IMR-90 (cell line): ENCODE results near the gene GABPB2. TPM values are rescaled to one million over a fixed set of nuclear protein-coding genes. Genes with fewer than 3 reads are reported as not detected.

Source experiments
- ATAC-seq: fragments of 200-7000 bp; cut with Tn5 transposase; 2 replicates; pipeline ENCODE4 v1.9.1; 2020; ENCODE audit warnings: low read depth, mild to moderate bottlenecking, moderate library complexity
- BruUV-seq: library from RNA; stranded (reverse); fragments of 400-500 nt; replicated peaks from 2 replicates; lab custom pipeline; 2021; lab: Mats Ljungman, UMichigan
- CTCF ChIA-PET: fragments of 300-600 bp; formaldehyde crosslinking; extraction: SDS; loops from one replicate; lab custom pipeline; 2021; ENCODE audit warnings: antibody characterized with exemption; lab: Yijun Ruan, JAX
- POLR2A ChIA-PET: fragments of 300-600 bp; sonication (Branson Sonifier 250); formaldehyde crosslinking; loops from one replicate; lab custom pipeline; 2022; ENCODE audit warnings: antibody characterized with exemption; ENCODE audit not compliant: unreplicated experiment; lab: Charles Lee
- DNase-seq: peaks from one replicate; pipeline ENCODE4 v3.0.0; 2013
- H2AFZ ChIP-seq: replicated peaks from 2 replicates; pipeline ENCODE3; 2013; ENCODE audit warnings: low read length, mild to moderate bottlenecking; ENCODE audit not compliant: poor library complexity
- H2AK5ac ChIP-seq: 2 replicates; pipeline ENCODE4 v1.6.1; 2013; ENCODE audit warnings: low read depth, low read length, inconsistent platforms
- H2AK9ac ChIP-seq: replicated peaks from 2 replicates; pipeline ENCODE3; 2013; ENCODE audit warnings: mild to moderate bottlenecking, low read depth, low read length, moderate library complexity; ENCODE audit not compliant: poor library complexity
- H2BK120ac ChIP-seq: 2 replicates; pipeline ENCODE4 v1.6.1; 2013; ENCODE audit warnings: low read depth, low read length, inconsistent platforms
- H2BK15ac ChIP-seq: 3 replicates; pipeline ENCODE4 v1.6.1; 2013; ENCODE audit warnings: low read depth, low read length, inconsistent platforms
- H2BK20ac ChIP-seq: 2 replicates; pipeline ENCODE4 v1.6.1; 2013; ENCODE audit warnings: low read depth, mild to moderate bottlenecking, inconsistent platforms, low read length, moderate library complexity
- H2BK5ac ChIP-seq: 2 replicates; pipeline ENCODE4 v1.6.1; 2013; ENCODE audit warnings: mild to moderate bottlenecking, low read depth, low read length, inconsistent platforms; ENCODE audit not compliant: poor library complexity, severe bottlenecking
- H3K14ac ChIP-seq: replicated peaks from 2 replicates; pipeline ENCODE4 v1.6.1; 2013; ENCODE audit warnings: low read depth, low read length, inconsistent platforms
- H3K18ac ChIP-seq: 2 replicates; pipeline ENCODE4 v1.6.1; 2013; ENCODE audit warnings: low read depth, low read length, control low read depth
- H3K23ac ChIP-seq: 2 replicates; pipeline ENCODE4 v1.6.1; 2013; ENCODE audit warnings: low read depth, low read length, inconsistent platforms
- H3K27ac ChIP-seq: 2 replicates; pipeline ENCODE4 v1.5.1; 2013; ENCODE audit warnings: mild to moderate bottlenecking, control low read depth, low read length; ENCODE audit not compliant: insufficient read depth
- H3K27me3 ChIP-seq: 2 replicates; pipeline ENCODE4 v1.6.1; 2013; ENCODE audit warnings: low read length; ENCODE audit not compliant: control insufficient read depth, insufficient read depth
- H3K36me3 ChIP-seq: 2 replicates; pipeline ENCODE4 v1.6.1; 2013; ENCODE audit warnings: low read length, mixed read lengths; ENCODE audit not compliant: control insufficient read depth, insufficient read depth
- H3K4ac ChIP-seq: 2 replicates; pipeline ENCODE4 v1.6.1; 2013; ENCODE audit warnings: low read depth, low read length, inconsistent platforms
- H3K4me1 ChIP-seq: 2 replicates; pipeline ENCODE4 v1.6.1; 2013; ENCODE audit warnings: low read length, mixed read lengths; ENCODE audit not compliant: control insufficient read depth, insufficient read depth
- H3K4me2 ChIP-seq: 2 replicates; pipeline ENCODE4 v1.6.1; 2013; ENCODE audit warnings: low read depth, mild to moderate bottlenecking, control low read depth, low read length, moderate library complexity
- H3K4me3 ChIP-seq: 2 replicates; pipeline ENCODE4 v1.5.1; 2013; ENCODE audit warnings: low read depth, mild to moderate bottlenecking, control low read depth, low read length, moderate library complexity; ENCODE audit not compliant: insufficient read depth
- H3K56ac ChIP-seq: 2 replicates; pipeline ENCODE4 v1.6.1; 2013; ENCODE audit warnings: low read length, inconsistent platforms; ENCODE audit not compliant: insufficient read depth; ENCODE audit errors: extremely low read depth
- H3K79me1 ChIP-seq, 2 experiments: 2 replicates each; pipeline ENCODE4 v1.6.1; 2013; ENCODE audit warnings: low read length in 2 of 2, inconsistent platforms in 1 of 2, low read depth in 1 of 2
- H3K9ac ChIP-seq: 2 replicates; pipeline ENCODE4 v1.6.1; 2013; ENCODE audit warnings: low read depth, low read length, control low read depth
- H3K9me1 ChIP-seq: 2 replicates; pipeline ENCODE4 v1.6.1; 2013; ENCODE audit warnings: low read length, inconsistent platforms; ENCODE audit not compliant: insufficient read depth
- H3K9me3 ChIP-seq: 2 replicates; pipeline ENCODE4 v1.6.1; 2013; ENCODE audit warnings: low read length; ENCODE audit not compliant: control insufficient read depth, insufficient read depth
- H4K20me1 ChIP-seq: 2 replicates; pipeline ENCODE4 v1.6.1; 2013; ENCODE audit warnings: low read length, inconsistent platforms; ENCODE audit not compliant: insufficient read depth
- H4K5ac ChIP-seq: 2 replicates; pipeline ENCODE4 v1.6.1; 2013; ENCODE audit warnings: mild to moderate bottlenecking, low read depth, low read length, control low read depth
- H4K8ac ChIP-seq, 2 experiments: 2 replicates each; pipeline ENCODE4 v1.6.1; 2013; ENCODE audit warnings: low read depth in 2 of 2, low read length in 2 of 2, control low read depth in 1 of 2, inconsistent platforms in 1 of 2
- H4K91ac ChIP-seq: 2 replicates; pipeline ENCODE4 v1.6.1; 2013; ENCODE audit warnings: low read depth, low read length, inconsistent platforms; ENCODE audit not compliant: insufficient read depth
- BHLHE40 ChIP-seq: fragments of 150-350 bp; IDR thresholded peaks from 2 replicates; pipeline ENCODE4 v1.6.1; 2016; ENCODE audit warnings: mild to moderate bottlenecking, low read depth, low read length
- CEBPB ChIP-seq: IDR thresholded peaks from 2 replicates; pipeline ENCODE4 v1.6.1; 2012; ENCODE audit warnings: low read depth, low read length, improper control_type of control experiment
- CHD1 ChIP-seq: IDR thresholded peaks from 2 replicates; pipeline ENCODE4 v1.6.1; 2012; ENCODE audit warnings: low read depth, low read length, improper control_type of control experiment
- FOS ChIP-seq: fragments of 150-350 bp; IDR thresholded peaks from 2 replicates; pipeline ENCODE4 v1.6.1; 2016; ENCODE audit warnings: low read depth, low read length
- MAFK ChIP-seq: IDR thresholded peaks from 2 replicates; pipeline ENCODE4 v1.6.1; 2012; ENCODE audit warnings: low read depth, low read length, improper control_type of control experiment
- MAZ ChIP-seq: IDR thresholded peaks from 2 replicates; pipeline ENCODE4 v1.6.1; 2012; ENCODE audit warnings: low read depth, mild to moderate bottlenecking, low read length, improper control_type of control experiment, moderate library complexity, borderline replicate concordance
- MXI1 ChIP-seq: IDR thresholded peaks from 2 replicates; pipeline ENCODE4 v1.6.1; 2012; ENCODE audit warnings: low read depth, mild to moderate bottlenecking, low read length, moderate library complexity, borderline replicate concordance
- NFE2L2 ChIP-seq: fragments of 150-350 bp; IDR thresholded peaks from 2 replicates; pipeline ENCODE4 v1.6.1; 2016; ENCODE audit warnings: low read depth, mild to moderate bottlenecking, low read length
- POLR2A ChIP-seq: IDR thresholded peaks from 2 replicates; pipeline ENCODE4 v1.6.1; 2012; ENCODE audit warnings: mild to moderate bottlenecking, low read depth, low read length
- RAD21 ChIP-seq: IDR thresholded peaks from 2 replicates; pipeline ENCODE4 v1.6.1; 2012; ENCODE audit warnings: low read length, improper control_type of control experiment
- RCOR1 ChIP-seq: IDR thresholded peaks from 2 replicates; pipeline ENCODE4 v1.6.1; 2012; ENCODE audit warnings: mild to moderate bottlenecking, low read length, improper control_type of control experiment; ENCODE audit not compliant: insufficient replicate concordance
- RFX5 ChIP-seq: IDR thresholded peaks from 2 replicates; pipeline ENCODE4 v1.8.0; 2012; ENCODE audit warnings: low read depth, mild to moderate bottlenecking, low read length, moderate library complexity
- SMC3 ChIP-seq: fragments of 150-350 bp; IDR thresholded peaks from 2 replicates; pipeline ENCODE4 v1.6.1; 2016; ENCODE audit warnings: low read depth, mild to moderate bottlenecking, antibody characterized with exemption, low read length, moderate library complexity
- WGBS, 2 experiments: methylation state at CpG; one replicate each; pipeline versions ENCODE4 v1.1.5 to v1.1.7; 2013; ENCODE audit warnings: missing lambda C conversion rate in 2 of 2; ENCODE audit not compliant: insufficient read length in 1 of 2; ENCODE audit errors: extremely low coverage in 2 of 2; 5-methylcytosine and 5-hydroxymethylcytosine counted together
- dilution Hi-C: fragments of 300-500 bp; cut with HindIII; formaldehyde crosslinking; loops from one replicate; pipeline ENCODE4 v1.14.3; 2018; ENCODE audit warnings: low sequenced_read_pairs; ENCODE audit not compliant: unreplicated experiment
- in situ Hi-C: fragments of 300-500 bp; cut with MboI; formaldehyde crosslinking; loops from 3 replicates; pipeline ENCODE4 v1.14.3; 2019; ENCODE audit warnings: low sequenced_read_pairs, inconsistent platforms, mixed read lengths
- intact Hi-C: fragments of 100-400 bp; cut with micrococcal nuclease; formaldehyde crosslinking; loops from 2 replicates; pipeline ENCODE4 v1.10.0; 2022
- polyA plus RNA-seq, 3 experiments: library from polyadenylated mRNA; depleted of rRNA; stranded (reverse); fragments of >200 nt; gene quantifications; 2 replicates each; pipeline ENCODE4 v1.2.3, GENCODE V29; 2012; ENCODE audit warnings: low replicate concordance in 1 of 3
- total RNA-seq: library from RNA; depleted of rRNA; stranded (reverse); fragments of >200 nt; gene quantifications from 2 replicates; pipeline ENCODE4 v1.2.3, GENCODE V29; 2012
- TF ChIP-seq, protein P1 (sequence below): fragments of 150-350 bp; IDR thresholded peaks from 2 replicates; pipeline ENCODE4 v1.6.1; 2017; ENCODE audit warnings: mild to moderate bottlenecking, antibody characterized with exemption, low read length, low read depth
- TF ChIP-seq, protein P2 (sequence below): fragments of 150-350 bp; IDR thresholded peaks from 2 replicates; pipeline ENCODE4 v1.6.1; 2016; ENCODE audit warnings: low read depth, mild to moderate bottlenecking, low read length, moderate library complexity, borderline replicate concordance
- TF ChIP-seq, protein P3 (sequence below): conservative IDR thresholded peaks from 2 replicates; pipeline ENCODE4 v1.5.1; 2012; ENCODE audit warnings: mild to moderate bottlenecking, low read depth, low read length, improper control_type of control experiment

GABPB2 gene
- total and polyA plus RNA-seq, 2 of the 4 experiments (the other 2 are of a cell fraction): 7.5 to 12.9 TPM

DNA sequence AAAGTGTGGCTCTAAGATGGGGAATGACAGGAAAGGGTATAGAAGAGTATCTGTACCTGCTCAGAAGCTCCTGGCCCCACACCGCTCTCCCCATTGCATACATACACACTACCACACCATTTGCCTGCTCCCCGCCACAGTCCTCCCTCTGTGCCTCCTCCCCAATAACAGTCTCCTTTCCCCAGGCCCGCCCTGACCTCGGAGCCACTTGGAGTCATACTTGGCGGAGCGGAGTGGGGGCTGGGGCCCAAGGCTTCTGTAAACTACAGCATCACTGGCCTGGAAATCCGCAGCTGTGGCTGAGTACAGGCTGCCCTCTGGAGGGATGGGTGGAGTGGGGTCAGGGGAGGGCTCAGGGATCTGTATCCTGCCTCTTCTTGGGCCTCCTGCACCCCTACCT, 67.2 kb downstream of the GABPB2 start:
- no peaks in the 10 kb centered on the region; the same call in 1 of the 2 replicates for H3K27me3 ChIP-seq
- no peak overlapping the region for H4K8ac ChIP-seq
- CTCF ChIA-PET: no interaction called here
- POLR2A ChIA-PET: no interaction called here
- in situ Hi-C loops (no loop called here), dilution Hi-C loops (no loop called here), intact Hi-C loops (no loop called here)
- no peak overlapping the region for H3K9ac ChIP-seq
- H3K9me3 ChIP-seq: no peaks in the 10 kb centered on the region
- H2BK15ac ChIP-seq: no peak overlapping the region
- H2AFZ ChIP-seq: no peak overlapping the region
- DNase-seq (no peak), ATAC-seq (no peak)
- no peaks in the 10 kb centered on the region for H3K79me1 ChIP-seq
- H3K4me3 ChIP-seq: no peak overlapping the region
- H4K5ac ChIP-seq: no peak overlapping the region
- H4K20me1 ChIP-seq: no peaks in the 10 kb centered on the region
- no peak overlapping the region for H3K18ac ChIP-seq
- H3K4me1 ChIP-seq: no peaks in the 10 kb centered on the region
- no peak overlapping the region for H4K91ac ChIP-seq
- H3K56ac ChIP-seq: no peak overlapping the region
- no CpG with 5 or more reads among the region's 7 CpGs for WGBS, 2 experiments
- H3K14ac ChIP-seq: no peak overlapping the region
- no peak overlapping the region for H2AK9ac ChIP-seq
- H3K4ac ChIP-seq: no peak overlapping the region
- H3K36me3 ChIP-seq: peaks cover 11% of the 10 kb centered on the region; the same call in 1 of the 2 replicates
- TF ChIP-seq CEBPB: no peak
- no peak for TF ChIP-seq FOS
- TF ChIP-seq, protein P1, sequence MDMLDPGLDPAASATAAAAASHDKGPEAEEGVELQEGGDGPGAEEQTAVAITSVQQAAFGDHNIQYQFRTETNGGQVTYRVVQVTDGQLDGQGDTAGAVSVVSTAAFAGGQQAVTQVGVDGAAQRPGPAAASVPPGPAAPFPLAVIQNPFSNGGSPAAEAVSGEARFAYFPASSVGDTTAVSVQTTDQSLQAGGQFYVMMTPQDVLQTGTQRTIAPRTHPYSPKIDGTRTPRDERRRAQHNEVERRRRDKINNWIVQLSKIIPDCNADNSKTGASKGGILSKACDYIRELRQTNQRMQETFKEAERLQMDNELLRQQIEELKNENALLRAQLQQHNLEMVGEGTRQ: no peak
- TF ChIP-seq MAZ: no peak
- no peak for TF ChIP-seq MAFK
- no peak for TF ChIP-seq SMC3
- no peak for TF ChIP-seq NFE2L2
- TF ChIP-seq MXI1: no peak
- TF ChIP-seq, protein P2, sequence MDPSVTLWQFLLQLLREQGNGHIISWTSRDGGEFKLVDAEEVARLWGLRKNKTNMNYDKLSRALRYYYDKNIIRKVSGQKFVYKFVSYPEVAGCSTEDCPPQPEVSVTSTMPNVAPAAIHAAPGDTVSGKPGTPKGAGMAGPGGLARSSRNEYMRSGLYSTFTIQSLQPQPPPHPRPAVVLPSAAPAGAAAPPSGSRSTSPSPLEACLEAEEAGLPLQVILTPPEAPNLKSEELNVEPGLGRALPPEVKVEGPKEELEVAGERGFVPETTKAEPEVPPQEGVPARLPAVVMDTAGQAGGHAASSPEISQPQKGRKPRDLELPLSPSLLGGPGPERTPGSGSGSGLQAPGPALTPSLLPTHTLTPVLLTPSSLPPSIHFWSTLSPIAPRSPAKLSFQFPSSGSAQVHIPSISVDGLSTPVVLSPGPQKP: no peak
- no peak for TF ChIP-seq CHD1
- TF ChIP-seq RAD21: no peak
- TF ChIP-seq POLR2A: no peak
- no peak for TF ChIP-seq BHLHE40
- no peak for TF ChIP-seq RFX5
- TF ChIP-seq RCOR1: no peak
- TF ChIP-seq, protein P3, sequence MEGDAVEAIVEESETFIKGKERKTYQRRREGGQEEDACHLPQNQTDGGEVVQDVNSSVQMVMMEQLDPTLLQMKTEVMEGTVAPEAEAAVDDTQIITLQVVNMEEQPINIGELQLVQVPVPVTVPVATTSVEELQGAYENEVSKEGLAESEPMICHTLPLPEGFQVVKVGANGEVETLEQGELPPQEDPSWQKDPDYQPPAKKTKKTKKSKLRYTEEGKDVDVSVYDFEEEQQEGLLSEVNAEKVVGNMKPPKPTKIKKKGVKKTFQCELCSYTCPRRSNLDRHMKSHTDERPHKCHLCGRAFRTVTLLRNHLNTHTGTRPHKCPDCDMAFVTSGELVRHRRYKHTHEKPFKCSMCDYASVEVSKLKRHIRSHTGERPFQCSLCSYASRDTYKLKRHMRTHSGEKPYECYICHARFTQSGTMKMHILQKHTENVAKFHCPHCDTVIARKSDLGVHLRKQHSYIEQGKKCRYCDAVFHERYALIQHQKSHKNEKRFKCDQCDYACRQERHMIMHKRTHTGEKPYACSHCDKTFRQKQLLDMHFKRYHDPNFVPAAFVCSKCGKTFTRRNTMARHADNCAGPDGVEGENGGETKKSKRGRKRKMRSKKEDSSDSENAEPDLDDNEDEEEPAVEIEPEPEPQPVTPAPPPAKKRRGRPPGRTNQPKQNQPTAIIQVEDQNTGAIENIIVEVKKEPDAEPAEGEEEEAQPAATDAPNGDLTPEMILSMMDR: no peak
- H3K27ac ChIP-seq: no peak overlapping the region
- no peak overlapping the region for H2AK5ac ChIP-seq
- BruUV-seq: no TSS peak
- H3K9me1 ChIP-seq: no peaks in the 10 kb centered on the region; the same call in 1 of the 2 replicates
- H3K23ac ChIP-seq: no peak overlapping the region
- no peak overlapping the region for H3K4me2 ChIP-seq
- H2BK20ac ChIP-seq: no peak overlapping the region
- H2BK120ac ChIP-seq: no peak overlapping the region
- H2BK5ac ChIP-seq: no peak overlapping the region
